HL-60/S4 (cell line): Measurements from ENCODE around the gene TMEM30B.
"Not testable (repeated sequence)": the region's sequence is repeated elsewhere in the genome, so short reads cannot be mapped to it uniquely, and the experiment has no call there.

Source experiments
- in situ Hi-C: fragments of 300-500 bp; cut with MboI; formaldehyde crosslinking; loops from 2 replicates; pipeline ENCODE4 v1.14.3; 2022; ENCODE audit warnings: low sequenced_read_pairs

The TMEM30B gene

GRCh38 chr14:61281186-61281947 lies at the start of gene TMEM30B:
TMEM30B (minus strand) TSS chr14:61281338; CDS start chr14:61281147, 191 bp downstream.
- in situ Hi-C loops = no loop called here

GRCh38 chr14:61330511-61330910 lies 49.4 kb upstream of the TMEM30B start:
- in situ Hi-C loops = no loop called here

- in situ Hi-C loops = no loop called here
Measured at GRCh38 chr14:61329478-61330051, 48.4 kb upstream of the TMEM30B start.

- in situ Hi-C loops = no loop called here
Measured at GRCh38 chr14:61328626-61329262, 47.6 kb upstream of the TMEM30B start.

- in situ Hi-C loops = no loop called here
Measured at GRCh38 chr14:61326847-61327246, 45.7 kb upstream of the TMEM30B start.

- in situ Hi-C loops = no loop called here
Measured at GRCh38 chr14:61326146-61326545, 45.0 kb upstream of the TMEM30B start.

- in situ Hi-C loops = no loop called here
Measured at GRCh38 chr14:61325166-61325565, 44.0 kb upstream of the TMEM30B start.

GRCh38 chr14:61323970-61324369 lies 42.8 kb upstream of the TMEM30B start:
- in situ Hi-C loops = no loop called here

GRCh38 chr14:61322799-61323290 lies 41.7 kb upstream of the TMEM30B start:
- in situ Hi-C loops = no loop called here

GRCh38 chr14:61322011-61322798 lies 41.1 kb upstream of the TMEM30B start:
- in situ Hi-C loops = no loop called here

GRCh38 chr14:61321385-61322010 lies 40.4 kb upstream of the TMEM30B start, which contains the start of gene PRKCH:
PRKCH (plus strand) TSS chr14:61321579; CDS start chr14:61322102, 523 bp downstream.
- in situ Hi-C loops = no loop called here

- in situ Hi-C loops = no loop called here
Measured at GRCh38 chr14:61320806-61321384, 39.8 kb upstream of the TMEM30B start.

GRCh38 chr14:61320170-61320569 lies 39.0 kb upstream of the TMEM30B start:
- in situ Hi-C loops = not testable (repeated sequence)

- in situ Hi-C loops = no loop called here
Measured at GRCh38 chr14:61319706-61320105, 38.6 kb upstream of the TMEM30B start.

GRCh38 chr14:61319086-61319485 lies 37.9 kb upstream of the TMEM30B start:
- in situ Hi-C loops = no loop called here

- in situ Hi-C loops = no loop called here
Measured at GRCh38 chr14:61315313-61315712, 34.2 kb upstream of the TMEM30B start.

- in situ Hi-C loops = not testable (repeated sequence)
Measured at GRCh38 chr14:61308701-61309100, 27.6 kb upstream of the TMEM30B start.

GRCh38 chr14:61308198-61308597 lies 27.1 kb upstream of the TMEM30B start:
- in situ Hi-C loops = no loop called here

GRCh38 chr14:61304688-61305087 lies 23.6 kb upstream of the TMEM30B start:
- in situ Hi-C loops = no loop called here

GRCh38 chr14:61300754-61301153 lies 19.6 kb upstream of the TMEM30B start:
- in situ Hi-C loops = no loop called here
